Right lobe of liver (tissue), 6 donors: Measurements from ENCODE around the gene KCNK3. TPM values are rescaled to one million over a fixed set of nuclear protein-coding genes. Genes with fewer than 3 reads are reported as not detected.

Experiments
- ATAC-seq, 4 donors: fragments of 200-7000 bp; cut with Tn5 transposase; one replicate each; pipeline ENCODE4 v1.9.1; 2020; ENCODE audit warnings: mild to moderate bottlenecking in 4 of 4, moderate library complexity in 4 of 4
- DNase-seq, 3 donors: peaks; one replicate each; pipeline ENCODE4 v3.0.0-alpha.2; 2020
- H3K27ac ChIP-seq, 3 donors: fragments of 200-600 bp; one replicate each; pipeline ENCODE4 v1.8.0; 2022
- H3K27me3 ChIP-seq, 2 donors: fragments of 200-600 bp; one replicate each; pipeline ENCODE4 v1.8.0; 2022
- H3K36me3 ChIP-seq, 4 donors: fragments of 200-600 bp; sonication (generic) in 1 of 4; one replicate each; pipeline versions ENCODE4 v1.5.1 to v1.8.0; 2017 to 2022; ENCODE audit warnings: control low read depth in 1 of 4
- H3K4me1 ChIP-seq, 4 donors: fragments of 200-600 bp; sonication (generic) in 1 of 4; one replicate each; pipeline versions ENCODE4 v1.5.1 to v1.8.0; 2017 to 2022; ENCODE audit warnings: control low read depth in 1 of 4
- H3K4me3 ChIP-seq, 3 donors: fragments of 200-600 bp; one replicate each; pipeline ENCODE4 v1.8.0; 2022
- H3K9me3 ChIP-seq, 4 donors: fragments of 200-600 bp; sonication (generic) in 1 of 4; one replicate each; pipeline versions ENCODE4 v1.5.1 to v1.8.0; 2017 to 2022; ENCODE audit warnings: control low read depth in 1 of 4
- POLR2A ChIP-seq: fragments of 450-650 bp; IDR thresholded peaks from one replicate; pipeline ENCODE4 v1.6.1; 2017; ENCODE audit warnings: antibody characterized with exemption, mild to moderate bottlenecking
- WGBS: methylation state at CpG from one replicate; pipeline ENCODE4 v1.1.6; 2018; ENCODE audit warnings: low coverage, low lambda C conversion rate; ENCODE audit not compliant: insufficient coverage; ENCODE audit errors: missing lambda C conversion rate; 5-methylcytosine and 5-hydroxymethylcytosine counted together
- intact Hi-C, 2 donors: fragments of 100-400 bp; cut with DNase I; formaldehyde crosslinking; loops; one replicate each; pipeline versions ENCODE4 v1.11.2 to v1.14.1; 2022
- total RNA-seq, 6 experiments: library from RNA; depleted of rRNA in 2 of 6; stranded (reverse); fragments of >200 nt in 2 of 6; fragmentation: NEBNext Ultra II Directional in 3 of 6; extraction: Animal tissue kit (Norgen Biotek cat#: 25700) in 3 of 6; gene quantifications; one replicate each; pipeline versions ENCODE4 v1.1.0 to v1.2.4, GENCODE V29; 2016 to 2023
- TF ChIP-seq, protein P1 (sequence below), 4 donors: fragments of 200-600 bp in 3 of 4; fragments of 450-650 bp in 1 of 4; IDR thresholded peaks; one replicate each; pipeline versions ENCODE4 v1.5.1 to v1.8.0; 2016 to 2022; ENCODE audit warnings: antibody characterized with exemption in 4 of 4, mild to moderate bottlenecking in 2 of 4
- donor health status: DM: no; HTN: yes; CAD: no.
- donor health status: DM: no; HTN: no; CAD: no.
- donor health status: DM: no; HTN: no; CAD: no.
- donor health status: DM: no; HTN: yes; CAD: no.
- donor health status: DM: no; HTN: yes; CAD: no.

KCNK3 gene
- total RNA-seq, 6 experiments from 2014 or later = 0.18 to 0.43 (median 0.33) TPM

DNA sequence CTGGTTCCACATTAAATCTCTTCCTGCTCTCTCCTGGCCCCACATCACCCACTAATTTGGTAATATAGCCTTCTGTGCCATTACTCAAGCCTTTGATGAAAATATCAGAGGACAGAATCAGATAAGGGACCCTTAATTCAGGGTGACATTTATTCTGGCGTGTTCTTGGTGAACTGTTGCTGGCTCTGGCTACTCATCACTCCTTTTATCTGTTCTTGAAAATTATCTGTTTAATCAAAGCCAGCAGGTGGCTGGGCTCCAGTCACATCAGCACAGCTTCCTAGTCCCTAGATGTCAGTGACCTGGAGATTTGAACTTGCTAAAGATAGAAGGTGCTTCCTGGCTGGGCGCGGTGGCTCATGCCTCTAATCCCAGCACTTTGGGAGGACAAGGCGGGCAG lies 44.7 kb downstream of the KCNK3 start:
- intact Hi-C loops = no loop called here
- TF ChIP-seq POLR2A = no peak
- TF ChIP-seq, protein P1, sequence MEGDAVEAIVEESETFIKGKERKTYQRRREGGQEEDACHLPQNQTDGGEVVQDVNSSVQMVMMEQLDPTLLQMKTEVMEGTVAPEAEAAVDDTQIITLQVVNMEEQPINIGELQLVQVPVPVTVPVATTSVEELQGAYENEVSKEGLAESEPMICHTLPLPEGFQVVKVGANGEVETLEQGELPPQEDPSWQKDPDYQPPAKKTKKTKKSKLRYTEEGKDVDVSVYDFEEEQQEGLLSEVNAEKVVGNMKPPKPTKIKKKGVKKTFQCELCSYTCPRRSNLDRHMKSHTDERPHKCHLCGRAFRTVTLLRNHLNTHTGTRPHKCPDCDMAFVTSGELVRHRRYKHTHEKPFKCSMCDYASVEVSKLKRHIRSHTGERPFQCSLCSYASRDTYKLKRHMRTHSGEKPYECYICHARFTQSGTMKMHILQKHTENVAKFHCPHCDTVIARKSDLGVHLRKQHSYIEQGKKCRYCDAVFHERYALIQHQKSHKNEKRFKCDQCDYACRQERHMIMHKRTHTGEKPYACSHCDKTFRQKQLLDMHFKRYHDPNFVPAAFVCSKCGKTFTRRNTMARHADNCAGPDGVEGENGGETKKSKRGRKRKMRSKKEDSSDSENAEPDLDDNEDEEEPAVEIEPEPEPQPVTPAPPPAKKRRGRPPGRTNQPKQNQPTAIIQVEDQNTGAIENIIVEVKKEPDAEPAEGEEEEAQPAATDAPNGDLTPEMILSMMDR (IDR thresholded peaks at IDR 0.05) = no peak
- Histone ChIP-seq H3K9me3 (no peaks in the 10 kb centered on the region), H3K4me3 (no peak overlapping the region), H3K27me3 (no peaks in the 10 kb centered on the region), H3K4me1 (peaks cover 0 to 30% (median 14%) of the 10 kb centered on the region in 4 donors), H3K36me3 (no peaks in the 10 kb centered on the region), H3K27ac (peak overlapping the region in 2 of 3 donors; percentile 21 to 78)
- ATAC-seq (peak; percentile 30 to 64 (median 42)), DNase-seq (peak in 2 of 3 donors; percentile 69 to 77)
- 33% methylated on average over 4 of the region's 4 CpGs for WGBS

DNA sequence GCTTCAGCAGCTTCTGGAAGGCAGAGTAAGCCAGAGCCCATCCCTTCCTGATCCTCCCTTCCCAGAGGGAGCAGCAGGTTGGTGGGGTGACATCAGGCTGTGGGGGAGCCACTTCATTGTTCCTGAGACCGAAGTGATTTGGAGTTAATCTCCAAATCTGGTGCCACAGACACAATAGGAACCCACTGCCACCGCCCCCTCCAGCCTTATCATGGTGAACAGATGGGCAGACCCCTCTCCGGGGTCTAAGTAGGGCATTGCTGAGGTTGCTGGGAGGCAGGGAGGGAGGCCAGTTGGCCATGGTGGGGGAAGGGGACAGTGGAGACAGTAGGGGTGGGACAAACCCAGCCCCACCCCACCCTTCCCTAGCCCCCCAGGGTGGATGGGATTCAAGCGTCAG lies 46.0 kb downstream of the KCNK3 start:
- WGBS = no CpG with 5 or more reads among the region's 4 CpGs
- TF ChIP-seq, protein P1 (IDR thresholded peaks at IDR 0.05) = no peak
- no peak for TF ChIP-seq POLR2A
- peaks cover 0 to 30% (median 14%) of the 10 kb centered on the region in 4 donors for H3K4me1 ChIP-seq
- ATAC-seq (no peak), DNase-seq (no peak)
- no peak overlapping the region for H3K27ac ChIP-seq
- no peak overlapping the region for H3K4me3 ChIP-seq
- intact Hi-C loops = no loop called here
- no peaks in the 10 kb centered on the region for H3K9me3 ChIP-seq
- H3K27me3 ChIP-seq = no peaks in the 10 kb centered on the region
- no peaks in the 10 kb centered on the region for H3K36me3 ChIP-seq

DNA sequence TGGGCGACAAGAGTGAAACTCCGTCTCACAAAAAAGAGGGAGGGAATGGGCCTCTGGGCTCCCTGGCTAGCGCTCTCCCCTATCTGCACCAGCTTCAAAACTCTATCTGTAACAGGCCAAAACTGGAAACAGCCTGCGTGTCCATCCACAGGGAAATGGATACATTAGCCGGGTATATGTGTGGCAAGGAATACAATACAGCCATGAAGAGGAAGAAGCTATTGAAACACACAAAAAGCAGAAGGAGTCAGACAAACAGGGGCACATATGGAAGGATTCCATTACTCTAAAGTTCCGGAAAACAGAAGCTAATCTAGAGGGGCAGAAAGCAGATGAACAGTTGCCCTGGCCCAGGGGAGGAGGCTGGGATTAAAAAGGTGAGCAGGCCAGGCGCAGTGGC lies 47.0 kb downstream of the KCNK3 start:
- Histone ChIP-seq H3K27me3 (no peaks in the 10 kb centered on the region), H3K36me3 (no peaks in the 10 kb centered on the region), H3K27ac (no peak overlapping the region), H3K4me1 (peaks cover 0 to 30% (median 14%) of the 10 kb centered on the region in 4 donors), H3K4me3 (no peak overlapping the region), H3K9me3 (no peaks in the 10 kb centered on the region)
- 80% methylated on average over 6 of the region's 7 CpGs for WGBS
- TF ChIP-seq, protein P1 (IDR thresholded peaks at IDR 0.05) = no peak
- no peak for TF ChIP-seq POLR2A
- DNase-seq (no peak), ATAC-seq (no peak)
- intact Hi-C loops = no loop called here

DNA sequence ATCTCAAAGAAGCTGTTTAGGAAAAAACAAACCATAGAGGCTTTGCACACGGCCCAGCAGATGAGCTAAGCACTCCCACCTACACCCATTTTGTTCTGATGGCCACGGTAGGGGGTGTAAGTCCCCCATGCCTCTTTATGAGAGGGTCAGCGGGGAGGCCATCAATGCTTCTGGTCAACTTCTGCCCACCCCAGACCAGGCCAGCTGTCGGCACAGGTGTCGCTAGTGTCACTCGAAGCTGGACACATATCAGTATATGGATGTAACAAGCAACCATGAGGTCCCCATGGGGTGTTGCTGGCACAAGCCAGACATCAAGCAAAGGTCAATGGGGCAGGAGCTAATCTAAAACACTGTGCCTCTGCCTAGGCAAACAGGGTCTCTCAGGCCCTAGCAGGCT lies 47.8 kb downstream of the KCNK3 start:
- intact Hi-C loops = no loop called here
- no peaks in the 10 kb centered on the region for H3K36me3 ChIP-seq
- no peaks in the 10 kb centered on the region for H3K9me3 ChIP-seq
- DNase-seq (no peak), ATAC-seq (no peak)
- H3K4me3 ChIP-seq = no peak overlapping the region
- no peaks in the 10 kb centered on the region for H3K27me3 ChIP-seq
- 77% methylated on average over 4 of the region's 6 CpGs for WGBS
- peaks cover 0 to 28% (median 13%) of the 10 kb centered on the region in 4 donors for H3K4me1 ChIP-seq
- no peak overlapping the region for H3K27ac ChIP-seq
- TF ChIP-seq, protein P1 (IDR thresholded peaks at IDR 0.05) = no peak
- no peak for TF ChIP-seq POLR2A

DNA sequence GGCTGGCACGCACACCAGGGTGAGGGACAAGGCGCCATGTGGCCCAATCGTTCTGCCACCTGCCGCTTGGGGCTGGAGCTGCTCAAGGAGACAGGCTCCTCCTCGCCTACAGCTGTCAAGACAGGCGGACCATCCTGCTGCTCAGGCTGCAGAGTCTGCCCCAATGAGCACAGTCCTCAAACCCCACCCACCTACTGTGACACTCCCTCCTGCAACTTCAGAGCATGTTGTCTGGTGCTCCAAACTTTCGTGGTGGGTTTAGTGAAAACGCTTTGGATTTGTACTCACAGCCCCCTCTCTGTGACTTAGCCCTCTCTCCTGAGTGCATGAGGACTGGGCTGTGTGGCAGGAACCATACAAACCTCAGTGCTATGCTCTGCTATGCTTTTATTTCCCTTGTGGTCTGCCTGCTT lies 48.4 kb downstream of the KCNK3 start:
- Histone ChIP-seq H3K4me1 (peaks cover 0 to 26% (median 10%) of the 10 kb centered on the region in 4 donors), H3K36me3 (no peaks in the 10 kb centered on the region), H3K9me3 (no peaks in the 10 kb centered on the region), H3K27me3 (no peaks in the 10 kb centered on the region), H3K27ac (no peak overlapping the region), H3K4me3 (no peak overlapping the region)
- no CpG with 5 or more reads among the region's 8 CpGs for WGBS
- intact Hi-C loops = no loop called here
- TF ChIP-seq, protein P1 (IDR thresholded peaks at IDR 0.05) = no peak
- TF ChIP-seq POLR2A = no peak
- DNase-seq = no peak
- ATAC-seq = no peak
